ENCODE data around the gene DMXL2. TPM values are rescaled to one million over a fixed set of nuclear protein-coding genes. Genes with fewer than 3 reads are reported as not detected.
A peak's percentile ranks its signal among the peaks of the same experiment; 100 is the strongest.

DMXL2 gene
- total and polyA plus RNA-seq, 2 experiments from 2014 or later, result 6.1 to 61.1 TPM

DNA sequence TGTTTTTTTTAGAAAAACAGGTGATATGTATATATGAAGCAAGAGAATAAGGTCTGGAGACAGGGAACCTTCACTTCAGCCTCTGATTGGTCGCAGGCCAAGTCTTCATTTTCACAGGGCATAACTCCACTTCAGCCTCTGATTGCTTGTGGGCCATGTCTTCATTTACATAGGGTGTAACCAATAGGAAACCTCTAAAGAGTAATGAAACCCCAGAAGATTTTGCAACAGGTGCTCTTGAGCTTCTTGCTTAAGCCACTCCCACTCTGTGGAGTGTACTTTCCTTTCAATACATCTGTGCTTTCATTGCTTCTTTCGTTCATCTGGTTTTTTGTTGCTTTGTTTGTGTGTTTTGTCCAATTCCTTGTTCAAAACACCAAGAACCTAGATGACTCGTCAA is 36.1 kb upstream of the DMXL2 start:
- Histone ChIP-seq H2AFZ (no peak overlapping the region), H3K36me3 (ENCODE audit: insufficient read depth) (no peaks in the 10 kb centered on the region)
- TF ChIP-seq, protein P1, sequence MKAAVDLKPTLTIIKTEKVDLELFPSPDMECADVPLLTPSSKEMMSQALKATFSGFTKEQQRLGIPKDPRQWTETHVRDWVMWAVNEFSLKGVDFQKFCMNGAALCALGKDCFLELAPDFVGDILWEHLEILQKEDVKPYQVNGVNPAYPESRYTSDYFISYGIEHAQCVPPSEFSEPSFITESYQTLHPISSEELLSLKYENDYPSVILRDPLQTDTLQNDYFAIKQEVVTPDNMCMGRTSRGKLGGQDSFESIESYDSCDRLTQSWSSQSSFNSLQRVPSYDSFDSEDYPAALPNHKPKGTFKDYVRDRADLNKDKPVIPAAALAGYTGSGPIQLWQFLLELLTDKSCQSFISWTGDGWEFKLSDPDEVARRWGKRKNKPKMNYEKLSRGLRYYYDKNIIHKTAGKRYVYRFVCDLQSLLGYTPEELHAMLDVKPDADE (IDR thresholded peaks at IDR 0.05), result no peak
- TF ChIP-seq STAT1 (IDR thresholded peaks at IDR 0.05; ENCODE audit: unreplicated experiment), result no peak
- TF ChIP-seq ZNF114 (CRISPR knock-in tag; IDR thresholded peaks at IDR 0.05), result no peak
- no peak for TF ChIP-seq CREB1 (CRISPR knock-in tag; IDR thresholded peaks at IDR 0.05; ENCODE audit: low read depth)
- TF ChIP-seq EZH2 (IDR thresholded peaks at IDR 0.05; ENCODE audit: low read depth, unreplicated experiment), result no peak
- TF ChIP-seq EZH2phosphoT487 (IDR thresholded peaks at IDR 0.05; ENCODE audit: unreplicated experiment), result no peak
- TF ChIP-seq, protein P2, sequence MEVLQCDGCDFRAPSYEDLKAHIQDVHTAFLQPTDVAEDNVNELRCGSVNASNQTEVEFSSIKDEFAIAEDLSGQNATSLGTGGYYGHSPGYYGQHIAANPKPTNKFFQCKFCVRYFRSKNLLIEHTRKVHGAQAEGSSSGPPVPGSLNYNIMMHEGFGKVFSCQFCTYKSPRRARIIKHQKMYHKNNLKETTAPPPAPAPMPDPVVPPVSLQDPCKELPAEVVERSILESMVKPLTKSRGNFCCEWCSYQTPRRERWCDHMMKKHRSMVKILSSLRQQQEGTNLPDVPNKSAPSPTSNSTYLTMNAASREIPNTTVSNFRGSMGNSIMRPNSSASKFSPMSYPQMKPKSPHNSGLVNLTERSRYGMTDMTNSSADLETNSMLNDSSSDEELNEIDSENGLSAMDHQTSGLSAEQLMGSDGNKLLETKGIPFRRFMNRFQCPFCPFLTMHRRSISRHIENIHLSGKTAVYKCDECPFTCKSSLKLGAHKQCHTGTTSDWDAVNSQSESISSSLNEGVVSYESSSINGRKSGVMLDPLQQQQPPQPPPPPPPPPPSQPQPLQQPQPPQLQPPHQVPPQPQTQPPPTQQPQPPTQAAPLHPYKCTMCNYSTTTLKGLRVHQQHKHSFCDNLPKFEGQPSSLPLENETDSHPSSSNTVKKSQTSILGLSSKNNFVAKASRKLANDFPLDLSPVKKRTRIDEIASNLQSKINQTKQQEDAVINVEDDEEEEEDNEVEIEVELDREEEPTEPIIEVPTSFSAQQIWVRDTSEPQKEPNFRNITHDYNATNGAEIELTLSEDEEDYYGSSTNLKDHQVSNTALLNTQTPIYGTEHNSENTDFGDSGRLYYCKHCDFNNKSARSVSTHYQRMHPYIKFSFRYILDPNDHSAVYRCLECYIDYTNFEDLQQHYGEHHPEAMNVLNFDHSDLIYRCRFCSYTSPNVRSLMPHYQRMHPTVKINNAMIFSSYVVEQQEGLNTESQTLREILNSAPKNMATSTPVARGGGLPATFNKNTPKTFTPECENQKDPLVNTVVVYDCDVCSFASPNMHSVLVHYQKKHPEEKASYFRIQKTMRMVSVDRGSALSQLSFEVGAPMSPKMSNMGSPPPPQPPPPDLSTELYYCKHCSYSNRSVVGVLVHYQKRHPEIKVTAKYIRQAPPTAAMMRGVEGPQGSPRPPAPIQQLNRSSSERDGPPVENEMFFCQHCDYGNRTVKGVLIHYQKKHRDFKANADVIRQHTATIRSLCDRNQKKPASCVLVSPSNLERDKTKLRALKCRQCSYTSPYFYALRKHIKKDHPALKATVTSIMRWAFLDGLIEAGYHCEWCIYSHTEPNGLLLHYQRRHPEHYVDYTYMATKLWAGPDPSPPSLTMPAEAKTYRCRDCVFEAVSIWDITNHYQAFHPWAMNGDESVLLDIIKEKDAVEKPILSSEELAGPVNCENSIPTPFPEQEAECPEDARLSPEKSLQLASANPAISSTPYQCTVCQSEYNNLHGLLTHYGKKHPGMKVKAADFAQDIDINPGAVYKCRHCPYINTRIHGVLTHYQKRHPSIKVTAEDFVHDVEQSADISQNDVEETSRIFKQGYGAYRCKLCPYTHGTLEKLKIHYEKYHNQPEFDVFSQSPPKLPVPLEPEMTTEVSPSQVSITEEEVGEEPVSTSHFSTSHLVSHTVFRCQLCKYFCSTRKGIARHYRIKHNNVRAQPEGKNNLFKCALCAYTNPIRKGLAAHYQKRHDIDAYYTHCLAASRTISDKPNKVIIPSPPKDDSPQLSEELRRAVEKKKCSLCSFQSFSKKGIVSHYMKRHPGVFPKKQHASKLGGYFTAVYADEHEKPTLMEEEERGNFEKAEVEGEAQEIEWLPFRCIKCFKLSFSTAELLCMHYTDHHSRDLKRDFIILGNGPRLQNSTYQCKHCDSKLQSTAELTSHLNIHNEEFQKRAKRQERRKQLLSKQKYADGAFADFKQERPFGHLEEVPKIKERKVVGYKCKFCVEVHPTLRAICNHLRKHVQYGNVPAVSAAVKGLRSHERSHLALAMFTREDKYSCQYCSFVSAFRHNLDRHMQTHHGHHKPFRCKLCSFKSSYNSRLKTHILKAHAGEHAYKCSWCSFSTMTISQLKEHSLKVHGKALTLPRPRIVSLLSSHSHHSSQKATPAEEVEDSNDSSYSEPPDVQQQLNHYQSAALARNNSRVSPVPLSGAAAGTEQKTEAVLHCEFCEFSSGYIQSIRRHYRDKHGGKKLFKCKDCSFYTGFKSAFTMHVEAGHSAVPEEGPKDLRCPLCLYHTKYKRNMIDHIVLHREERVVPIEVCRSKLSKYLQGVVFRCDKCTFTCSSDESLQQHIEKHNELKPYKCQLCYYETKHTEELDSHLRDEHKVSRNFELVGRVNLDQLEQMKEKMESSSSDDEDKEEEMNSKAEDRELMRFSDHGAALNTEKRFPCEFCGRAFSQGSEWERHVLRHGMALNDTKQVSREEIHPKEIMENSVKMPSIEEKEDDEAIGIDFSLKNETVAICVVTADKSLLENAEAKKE (CRISPR knock-in tag; IDR thresholded peaks at IDR 0.05), result no peak
- TF ChIP-seq POLR2AphosphoS5 (IDR thresholded peaks at IDR 0.05; ENCODE audit: low read depth), result no peak
- TF ChIP-seq JUNB (IDR thresholded peaks at IDR 0.05; ENCODE audit: unreplicated experiment), result no peak
- no peak for TF ChIP-seq NANOG (IDR thresholded peaks at IDR 0.05; ENCODE audit: borderline replicate concordance)
- TF ChIP-seq, protein P3, sequence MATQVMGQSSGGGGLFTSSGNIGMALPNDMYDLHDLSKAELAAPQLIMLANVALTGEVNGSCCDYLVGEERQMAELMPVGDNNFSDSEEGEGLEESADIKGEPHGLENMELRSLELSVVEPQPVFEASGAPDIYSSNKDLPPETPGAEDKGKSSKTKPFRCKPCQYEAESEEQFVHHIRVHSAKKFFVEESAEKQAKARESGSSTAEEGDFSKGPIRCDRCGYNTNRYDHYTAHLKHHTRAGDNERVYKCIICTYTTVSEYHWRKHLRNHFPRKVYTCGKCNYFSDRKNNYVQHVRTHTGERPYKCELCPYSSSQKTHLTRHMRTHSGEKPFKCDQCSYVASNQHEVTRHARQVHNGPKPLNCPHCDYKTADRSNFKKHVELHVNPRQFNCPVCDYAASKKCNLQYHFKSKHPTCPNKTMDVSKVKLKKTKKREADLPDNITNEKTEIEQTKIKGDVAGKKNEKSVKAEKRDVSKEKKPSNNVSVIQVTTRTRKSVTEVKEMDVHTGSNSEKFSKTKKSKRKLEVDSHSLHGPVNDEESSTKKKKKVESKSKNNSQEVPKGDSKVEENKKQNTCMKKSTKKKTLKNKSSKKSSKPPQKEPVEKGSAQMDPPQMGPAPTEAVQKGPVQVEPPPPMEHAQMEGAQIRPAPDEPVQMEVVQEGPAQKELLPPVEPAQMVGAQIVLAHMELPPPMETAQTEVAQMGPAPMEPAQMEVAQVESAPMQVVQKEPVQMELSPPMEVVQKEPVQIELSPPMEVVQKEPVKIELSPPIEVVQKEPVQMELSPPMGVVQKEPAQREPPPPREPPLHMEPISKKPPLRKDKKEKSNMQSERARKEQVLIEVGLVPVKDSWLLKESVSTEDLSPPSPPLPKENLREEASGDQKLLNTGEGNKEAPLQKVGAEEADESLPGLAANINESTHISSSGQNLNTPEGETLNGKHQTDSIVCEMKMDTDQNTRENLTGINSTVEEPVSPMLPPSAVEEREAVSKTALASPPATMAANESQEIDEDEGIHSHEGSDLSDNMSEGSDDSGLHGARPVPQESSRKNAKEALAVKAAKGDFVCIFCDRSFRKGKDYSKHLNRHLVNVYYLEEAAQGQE (IDR thresholded peaks at IDR 0.05; ENCODE audit: unreplicated experiment), result no peak
- TF ChIP-seq, protein P4, sequence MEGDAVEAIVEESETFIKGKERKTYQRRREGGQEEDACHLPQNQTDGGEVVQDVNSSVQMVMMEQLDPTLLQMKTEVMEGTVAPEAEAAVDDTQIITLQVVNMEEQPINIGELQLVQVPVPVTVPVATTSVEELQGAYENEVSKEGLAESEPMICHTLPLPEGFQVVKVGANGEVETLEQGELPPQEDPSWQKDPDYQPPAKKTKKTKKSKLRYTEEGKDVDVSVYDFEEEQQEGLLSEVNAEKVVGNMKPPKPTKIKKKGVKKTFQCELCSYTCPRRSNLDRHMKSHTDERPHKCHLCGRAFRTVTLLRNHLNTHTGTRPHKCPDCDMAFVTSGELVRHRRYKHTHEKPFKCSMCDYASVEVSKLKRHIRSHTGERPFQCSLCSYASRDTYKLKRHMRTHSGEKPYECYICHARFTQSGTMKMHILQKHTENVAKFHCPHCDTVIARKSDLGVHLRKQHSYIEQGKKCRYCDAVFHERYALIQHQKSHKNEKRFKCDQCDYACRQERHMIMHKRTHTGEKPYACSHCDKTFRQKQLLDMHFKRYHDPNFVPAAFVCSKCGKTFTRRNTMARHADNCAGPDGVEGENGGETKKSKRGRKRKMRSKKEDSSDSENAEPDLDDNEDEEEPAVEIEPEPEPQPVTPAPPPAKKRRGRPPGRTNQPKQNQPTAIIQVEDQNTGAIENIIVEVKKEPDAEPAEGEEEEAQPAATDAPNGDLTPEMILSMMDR (conservative IDR thresholded peaks at IDR 0.05; ENCODE audit: low read depth in 2 of 2), result no peak
- no peak for TF ChIP-seq ZNF331 (CRISPR knock-in tag; IDR thresholded peaks at IDR 0.05; ENCODE audit: low read depth)

More for the DNA sequence above, 36.1 kb upstream of the DMXL2 start:
- Histone ChIP-seq H3K4me3 (no peak overlapping the region), H3K27me3 (ENCODE audit: insufficient read depth) (no peaks in the 10 kb centered on the region), H3K9me2 (ENCODE audit: insufficient read depth) (no peaks in the 10 kb centered on the region), H4K20me1 (replicated peaks; ENCODE audit: insufficient read depth) (no peaks in the 10 kb centered on the region), H3K79me2 (replicated peaks; ENCODE audit: insufficient read depth) (no peaks in the 10 kb centered on the region), H3F3A (replicated peaks; ENCODE audit: low read depth) (no peaks in the 10 kb centered on the region), H3K4me2 (no peak overlapping the region), H3K27ac (ENCODE audit: low read depth) (no peak overlapping the region), H3K4me1 (ENCODE audit: insufficient read depth) (peaks cover 11% of the 10 kb centered on the region)
- ATAC-seq, result no peak
- H3K4me1 Mint-ChIP-seq, result peaks cover 9% of the 10 kb centered on the region
- DNase-seq (ENCODE audit: low spot score), result peak; percentile 30
- H3K27ac Mint-ChIP-seq, result no peak overlapping the region
- H3K4me3 Mint-ChIP-seq, result no peak overlapping the region
- no peaks in the 10 kb centered on the region for H3K27me3 Mint-ChIP-seq (ENCODE audit: insufficient read depth, low read depth, poor library complexity)
- H3K36me3 Mint-ChIP-seq (ENCODE audit: low read depth), result no peaks in the 10 kb centered on the region
- no peaks in the 10 kb centered on the region; the same call in 2 of the 3 replicates for H3K9me3 Mint-ChIP-seq
